MM.1S (cell line): Measurements from ENCODE around the gene TPTE2.

Source experiments
- EZH2 ChIP-seq: fragments of 300-600 bp; sonication (generic); optimal IDR thresholded peaks from 2 replicates; pipeline ENCODE3; 2017; ENCODE audit warnings: low read depth, mild to moderate bottlenecking, antibody characterized with exemption, low read length, mixed read lengths
- EZH2phosphoT487 ChIP-seq: fragments of 300-600 bp; sonication (generic); IDR thresholded peaks from 2 replicates; pipeline ENCODE4 v1.6.1; 2018; ENCODE audit warnings: antibody characterized with exemption, low read length
- TF ChIP-seq, protein P1 (sequence below): fragments of 300-600 bp; sonication (generic); IDR thresholded peaks from 2 replicates; pipeline ENCODE4 v1.5.1; 2016; ENCODE audit warnings: antibody characterized with exemption, low read length, mixed read lengths

DNA sequence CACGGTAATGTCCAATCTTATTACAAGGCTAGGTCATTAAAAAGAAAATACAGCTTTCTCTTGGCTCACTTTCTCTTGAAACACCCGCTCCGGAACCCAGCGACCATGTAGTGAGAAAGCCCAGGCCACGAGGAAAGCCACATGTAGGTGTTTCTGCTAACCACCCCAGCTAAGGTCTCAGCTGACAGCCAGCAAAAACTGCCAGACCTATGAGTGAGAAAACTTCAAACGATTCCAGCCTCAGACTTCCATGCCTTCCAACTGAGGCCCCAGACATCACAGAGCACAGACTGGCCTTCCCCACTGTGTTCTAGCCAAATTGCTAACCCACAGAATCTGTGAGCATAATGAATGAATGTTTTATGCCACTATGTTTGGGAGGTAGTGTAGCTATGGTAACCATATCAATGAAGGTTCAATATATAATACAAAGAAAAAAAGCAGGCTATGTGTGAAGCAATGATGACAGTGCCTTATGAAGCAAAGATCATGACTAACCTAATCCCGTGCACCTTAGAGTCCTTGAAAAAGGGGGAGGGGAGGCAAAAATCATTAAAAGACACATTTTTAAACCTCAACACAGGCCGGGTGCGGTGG, 11.9 kb upstream of the TPTE2 start:
- TF ChIP-seq, protein P1, sequence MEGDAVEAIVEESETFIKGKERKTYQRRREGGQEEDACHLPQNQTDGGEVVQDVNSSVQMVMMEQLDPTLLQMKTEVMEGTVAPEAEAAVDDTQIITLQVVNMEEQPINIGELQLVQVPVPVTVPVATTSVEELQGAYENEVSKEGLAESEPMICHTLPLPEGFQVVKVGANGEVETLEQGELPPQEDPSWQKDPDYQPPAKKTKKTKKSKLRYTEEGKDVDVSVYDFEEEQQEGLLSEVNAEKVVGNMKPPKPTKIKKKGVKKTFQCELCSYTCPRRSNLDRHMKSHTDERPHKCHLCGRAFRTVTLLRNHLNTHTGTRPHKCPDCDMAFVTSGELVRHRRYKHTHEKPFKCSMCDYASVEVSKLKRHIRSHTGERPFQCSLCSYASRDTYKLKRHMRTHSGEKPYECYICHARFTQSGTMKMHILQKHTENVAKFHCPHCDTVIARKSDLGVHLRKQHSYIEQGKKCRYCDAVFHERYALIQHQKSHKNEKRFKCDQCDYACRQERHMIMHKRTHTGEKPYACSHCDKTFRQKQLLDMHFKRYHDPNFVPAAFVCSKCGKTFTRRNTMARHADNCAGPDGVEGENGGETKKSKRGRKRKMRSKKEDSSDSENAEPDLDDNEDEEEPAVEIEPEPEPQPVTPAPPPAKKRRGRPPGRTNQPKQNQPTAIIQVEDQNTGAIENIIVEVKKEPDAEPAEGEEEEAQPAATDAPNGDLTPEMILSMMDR: no peak
- no peak for TF ChIP-seq EZH2
- no peak for TF ChIP-seq EZH2phosphoT487
